Testis (tissue), 3 donors: ENCODE data around the gene ANAPC16. TPM values are rescaled to one million over a fixed set of nuclear protein-coding genes. Genes with fewer than 3 reads are reported as not detected.

Experiments used
- DNase-seq: peaks from one replicate; pipeline ENCODE4 v3.0.0-alpha.2; 2019
- H3K27ac ChIP-seq, 2 donors: fragments of 200-600 bp; sonication (generic); one replicate each; pipeline ENCODE4 v1.5.1; 2019
- H3K27me3 ChIP-seq: fragments of 200-600 bp; sonication (generic); one replicate; pipeline ENCODE4 v1.5.1; 2019
- H3K36me3 ChIP-seq: fragments of 200-600 bp; sonication (generic); one replicate; pipeline ENCODE4 v1.5.1; 2017; ENCODE audit warnings: low read depth; ENCODE audit errors: missing control alignments
- H3K4me1 ChIP-seq: fragments of 200-600 bp; sonication (generic); one replicate; pipeline ENCODE4 v1.5.1; 2019
- H3K4me3 ChIP-seq, 2 donors: fragments of 200-600 bp; sonication (generic); one replicate each; pipeline ENCODE4 v1.5.1; 2017 to 2019
- H3K9me3 ChIP-seq: fragments of 200-600 bp; sonication (generic); one replicate; pipeline ENCODE4 v1.5.1; 2017
- POLR2A ChIP-seq: fragments of 450-650 bp; IDR thresholded peaks from one replicate; pipeline ENCODE4 v1.6.1; 2017; ENCODE audit warnings: antibody characterized with exemption, mild to moderate bottlenecking, moderate library complexity
- WGBS, 2 donors: methylation state at CpG; one replicate each; pipeline ENCODE4 v1.1.5; 2018; 5-methylcytosine and 5-hydroxymethylcytosine counted together
- intact Hi-C: fragments of 100-400 bp; cut with DNase I; formaldehyde crosslinking; loops from one replicate; pipeline ENCODE4 v1.15.1; 2023; ENCODE audit warnings: low total_unique reads
- polyA plus RNA-seq: library from polyadenylated mRNA; stranded (reverse); fragments of 350-450 nt; fragmentation: Illumina TruSeq; extraction: RNeasy Lipid Tissue Mini Kit (QIAGEN cat#74804); gene quantifications from one replicate; pipeline ENCODE4 v1.2.3, GENCODE V29; 2014; ENCODE audit warnings: low read depth, low replicate concordance; ENCODE audit not compliant: insufficient read depth
- total RNA-seq, 2 donors: library from RNA; depleted of rRNA; stranded (reverse); fragments of >200 nt; gene quantifications; one replicate each; pipeline ENCODE4 v1.2.3, GENCODE V29; 2016
- TF ChIP-seq, protein P1 (sequence below), 3 experiments: fragments of 450-650 bp in 2 of 3; fragments of 200-600 bp in 1 of 3; sonication (generic) in 1 of 3; IDR thresholded peaks; one replicate each; pipeline ENCODE4 v1.5.1; 2016 to 2019; ENCODE audit warnings: antibody characterized with exemption in 3 of 3, mild to moderate bottlenecking in 2 of 3, moderate library complexity in 1 of 3

ANAPC16 gene
- total and polyA plus RNA-seq, 3 donors from 2014 or later = 43.8 to 96.0 (median 47.9) TPM

DNA sequence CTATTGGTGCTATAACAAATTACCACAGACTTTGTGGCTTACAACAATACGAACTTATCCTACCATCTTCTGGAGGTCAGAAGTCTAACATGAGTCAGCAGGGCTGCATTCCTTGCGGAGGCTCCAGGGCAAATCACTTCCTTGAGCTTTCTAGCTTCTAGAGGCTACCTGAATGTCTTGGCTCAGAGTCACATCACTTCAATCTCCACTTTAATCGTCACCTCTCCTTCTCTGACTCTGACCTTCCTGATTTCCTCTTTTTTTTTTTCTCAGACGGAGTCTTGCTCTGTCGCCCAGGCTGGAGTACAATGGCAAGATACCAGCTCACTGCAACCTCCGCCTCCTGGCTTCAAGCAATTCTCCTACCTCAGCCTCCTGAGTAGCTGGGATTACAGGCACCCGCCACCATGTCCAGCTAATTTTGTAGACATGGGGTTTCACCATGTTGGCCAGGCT is 44.6 kb upstream of the ANAPC16 start:
- TF ChIP-seq, protein P1, sequence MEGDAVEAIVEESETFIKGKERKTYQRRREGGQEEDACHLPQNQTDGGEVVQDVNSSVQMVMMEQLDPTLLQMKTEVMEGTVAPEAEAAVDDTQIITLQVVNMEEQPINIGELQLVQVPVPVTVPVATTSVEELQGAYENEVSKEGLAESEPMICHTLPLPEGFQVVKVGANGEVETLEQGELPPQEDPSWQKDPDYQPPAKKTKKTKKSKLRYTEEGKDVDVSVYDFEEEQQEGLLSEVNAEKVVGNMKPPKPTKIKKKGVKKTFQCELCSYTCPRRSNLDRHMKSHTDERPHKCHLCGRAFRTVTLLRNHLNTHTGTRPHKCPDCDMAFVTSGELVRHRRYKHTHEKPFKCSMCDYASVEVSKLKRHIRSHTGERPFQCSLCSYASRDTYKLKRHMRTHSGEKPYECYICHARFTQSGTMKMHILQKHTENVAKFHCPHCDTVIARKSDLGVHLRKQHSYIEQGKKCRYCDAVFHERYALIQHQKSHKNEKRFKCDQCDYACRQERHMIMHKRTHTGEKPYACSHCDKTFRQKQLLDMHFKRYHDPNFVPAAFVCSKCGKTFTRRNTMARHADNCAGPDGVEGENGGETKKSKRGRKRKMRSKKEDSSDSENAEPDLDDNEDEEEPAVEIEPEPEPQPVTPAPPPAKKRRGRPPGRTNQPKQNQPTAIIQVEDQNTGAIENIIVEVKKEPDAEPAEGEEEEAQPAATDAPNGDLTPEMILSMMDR (IDR thresholded peaks at IDR 0.05) = no peak
- TF ChIP-seq POLR2A = no peak
- H3K27me3 ChIP-seq = no peaks in the 10 kb centered on the region
- 83 to 86% methylated on average over 7 of the region's 7 CpGs for WGBS, 2 donors
- H3K9me3 ChIP-seq = no peaks in the 10 kb centered on the region
- H3K36me3 ChIP-seq = no peaks in the 10 kb centered on the region
- no peaks in the 10 kb centered on the region for H3K4me1 ChIP-seq
- no peak overlapping the region for H3K4me3 ChIP-seq
- H3K27ac ChIP-seq = no peak overlapping the region
- intact Hi-C loops = no loop called here
- DNase-seq = no peak

DNA sequence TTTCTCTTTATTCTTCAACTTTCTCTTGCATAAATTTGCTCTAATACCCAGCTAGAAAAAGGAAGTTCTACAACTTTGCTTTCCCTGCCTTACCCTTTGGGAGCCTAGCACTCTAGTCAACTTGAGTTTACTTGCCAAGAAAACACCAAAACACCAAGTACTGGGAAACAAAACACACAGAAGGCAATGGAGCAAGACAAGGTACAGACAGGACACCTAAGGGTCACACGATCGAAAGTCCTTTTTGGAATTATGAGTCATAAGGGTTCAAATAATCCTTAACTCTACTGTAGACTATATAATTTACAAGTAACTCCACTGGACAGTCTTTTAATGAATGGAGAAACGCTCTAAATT is 42.6 kb upstream of the ANAPC16 start:
- intact Hi-C loops = no loop called here
- no peak overlapping the region for H3K27ac ChIP-seq
- DNase-seq = no peak
- no peak overlapping the region for H3K4me3 ChIP-seq
- TF ChIP-seq, protein P1 (IDR thresholded peaks at IDR 0.05) = no peak
- no peak for TF ChIP-seq POLR2A
- no peaks in the 10 kb centered on the region for H3K36me3 ChIP-seq
- H3K27me3 ChIP-seq = no peaks in the 10 kb centered on the region
- H3K9me3 ChIP-seq = no peaks in the 10 kb centered on the region
- 79 to 85% methylated on average over 3 of the region's 3 CpGs for WGBS, 2 donors
- H3K4me1 ChIP-seq = no peaks in the 10 kb centered on the region

GRCh38 chr10:72173619-72174296 is 42.1 kb upstream of the ANAPC16 start:
- DNase-seq = no peak
- no peaks in the 10 kb centered on the region for H3K27me3 ChIP-seq
- H3K9me3 ChIP-seq = no peaks in the 10 kb centered on the region
- no peaks in the 10 kb centered on the region for H3K4me1 ChIP-seq
- intact Hi-C loops = no loop called here
- no peaks in the 10 kb centered on the region for H3K36me3 ChIP-seq
- 75 to 78% methylated on average over 7 of the region's 7 CpGs for WGBS, 2 donors
- no peak overlapping the region for H3K4me3 ChIP-seq
- TF ChIP-seq, protein P1 (IDR thresholded peaks at IDR 0.05) = no peak
- no peak for TF ChIP-seq POLR2A
- H3K27ac ChIP-seq = no peak overlapping the region

GRCh38 chr10:72174297-72174662 is 41.5 kb upstream of the ANAPC16 start:
- H3K4me1 ChIP-seq = no peaks in the 10 kb centered on the region
- no peaks in the 10 kb centered on the region for H3K27me3 ChIP-seq
- no peak overlapping the region for H3K27ac ChIP-seq
- no peaks in the 10 kb centered on the region for H3K9me3 ChIP-seq
- TF ChIP-seq, protein P1 (IDR thresholded peaks at IDR 0.05) = no peak
- TF ChIP-seq POLR2A = no peak
- H3K4me3 ChIP-seq = no peak overlapping the region
- no peaks in the 10 kb centered on the region for H3K36me3 ChIP-seq
- no peak for DNase-seq
- intact Hi-C loops = no loop called here

GRCh38 chr10:72175149-72175548 is 40.7 kb upstream of the ANAPC16 start:
- Histone ChIP-seq H3K36me3 (no peaks in the 10 kb centered on the region), H3K4me3 (no peak overlapping the region), H3K27me3 (no peaks in the 10 kb centered on the region), H3K27ac (no peak overlapping the region), H3K4me1 (no peaks in the 10 kb centered on the region), H3K9me3 (no peaks in the 10 kb centered on the region)
- intact Hi-C loops = no loop called here
- DNase-seq = no peak
- WGBS, 2 donors = 69 to 75% methylated on average over 1 of the region's 1 CpG
- no peak for TF ChIP-seq POLR2A
- TF ChIP-seq, protein P1 (IDR thresholded peaks at IDR 0.05) = no peak
